SK-N-SH (cell line): Measurements from ENCODE around the gene HPN. TPM values are rescaled to one million over a fixed set of nuclear protein-coding genes. Genes with fewer than 3 reads are reported as not detected.

ENCODE experiments used
- CTCF ChIA-PET: fragments of 300-600, 350-600 bp; formaldehyde crosslinking; extraction: SDS; loops from one replicate; lab custom pipeline; 2021; lab: Yijun Ruan, JAX
- POLR2A ChIA-PET: fragments of 350-600 bp; sonication (Branson Sonifier 250); formaldehyde crosslinking; extraction: SDS; loops from one replicate; lab custom pipeline; 2020; ENCODE audit warnings: antibody characterized with exemption, inconsistent platforms; lab: Yijun Ruan, JAX
- DNase-seq: peaks from one replicate; pipeline ENCODE4 v3.0.0; 2012
- H2AFZ ChIP-seq: fragments of 200-600 bp; sonication (generic); 2 replicates; pipeline ENCODE4 v1.8.1; 2016; ENCODE audit warnings: antibody characterized with exemption, mild to moderate bottlenecking, low read depth
- H3F3A ChIP-seq: fragments of 200-600 bp; sonication (generic); replicated peaks from 2 replicates; pipeline ENCODE3; 2016; ENCODE audit warnings: antibody characterized with exemption, mild to moderate bottlenecking; ENCODE audit not compliant: insufficient read depth
- H3K27ac ChIP-seq, 2 experiments: fragments of 200-500 bp in 1 of 2; fragments of 200-600 bp in 1 of 2; sonication (Bioruptor generic) in 1 of 2; sonication (generic), shearing (Covaris generic) in 1 of 2; 2 replicates each; pipeline versions ENCODE4 v1.5.1 to v1.6.1; 2014 to 2016; ENCODE audit warnings: low read depth in 2 of 2, inconsistent platforms in 1 of 2, low read length in 1 of 2, mild to moderate bottlenecking in 1 of 2, mixed read lengths in 1 of 2
- H3K27me3 ChIP-seq: fragments of 200-600 bp; sonication (generic), shearing (Covaris generic); 2 replicates; pipeline ENCODE4 v1.6.1; 2016; ENCODE audit warnings: mixed run types; ENCODE audit not compliant: insufficient read depth
- H3K36me3 ChIP-seq, 2 experiments: fragments of 200-500 bp in 1 of 2; fragments of 200-600 bp in 1 of 2; sonication (Bioruptor generic) in 1 of 2; sonication (generic) in 1 of 2; replicated peaks in 1 of 2; 2 replicates each; pipeline versions ENCODE3 to v1.5.1; 2014 to 2016; ENCODE audit warnings: low read length in 1 of 2, mild to moderate bottlenecking in 1 of 2; ENCODE audit not compliant: insufficient read depth in 2 of 2, control insufficient read depth in 1 of 2
- H3K4me1 ChIP-seq, 2 experiments: fragments of 200-500 bp in 1 of 2; fragments of 200-600 bp in 1 of 2; sonication (Bioruptor generic) in 1 of 2; sonication (generic), shearing (Covaris generic) in 1 of 2; 2 replicates each; pipeline versions ENCODE4 v1.5.1 to v1.6.1; 2014 to 2016; ENCODE audit warnings: low read depth in 1 of 2, low read length in 1 of 2, mixed run types in 1 of 2; ENCODE audit not compliant: insufficient read depth in 2 of 2, control insufficient read depth in 1 of 2
- H3K4me2 ChIP-seq: fragments of 200-600 bp; sonication (generic), shearing (Covaris generic); 2 replicates; pipeline ENCODE4 v1.6.1; 2017; ENCODE audit warnings: mixed run types
- H3K4me3 ChIP-seq, 2 experiments: fragments of 200-500 bp in 1 of 2; fragments of 200-600 bp in 1 of 2; sonication (Bioruptor generic) in 1 of 2; sonication (generic), shearing (Covaris generic) in 1 of 2; 2 replicates each; pipeline versions ENCODE4 v1.5.1 to v1.8.1; 2014 to 2016; ENCODE audit warnings: low read depth in 2 of 2, inconsistent platforms in 1 of 2, low read length in 1 of 2, mild to moderate bottlenecking in 1 of 2, mixed read lengths in 1 of 2, moderate library complexity in 1 of 2
- H3K79me2 ChIP-seq: fragments of 200-600 bp; sonication (generic); 2 replicates; pipeline ENCODE4 v1.8.1; 2017; ENCODE audit warnings: mild to moderate bottlenecking; ENCODE audit not compliant: insufficient read depth
- H3K9ac ChIP-seq: fragments of 200-600 bp; sonication (generic); 2 replicates; pipeline ENCODE4 v1.6.1; 2017; ENCODE audit warnings: mixed run types
- H3K9me2 ChIP-seq: fragments of 200-600 bp; sonication (generic); 2 replicates; pipeline ENCODE4 v1.6.1; 2017; ENCODE audit warnings: mixed run types
- H3K9me3 ChIP-seq: fragments of 200-600 bp; sonication (generic); 2 replicates; pipeline ENCODE4 v1.6.1; 2017; ENCODE audit warnings: mixed run types, mild to moderate bottlenecking, moderate library complexity
- H4K20me1 ChIP-seq: fragments of 200-600 bp; sonication (generic); 2 replicates; pipeline ENCODE4 v1.6.1; 2017; ENCODE audit warnings: mild to moderate bottlenecking, mixed run types; ENCODE audit not compliant: insufficient read depth
- CHD2 ChIP-seq: fragments of 150-350 bp; IDR thresholded peaks from 2 replicates; pipeline ENCODE4 v1.6.1; 2018; ENCODE audit warnings: low read length; ENCODE audit not compliant: partially characterized antibody
- FOXM1 ChIP-seq: IDR thresholded peaks from 2 replicates; pipeline ENCODE4 v1.4.0; 2012; ENCODE audit warnings: low read depth, mild to moderate bottlenecking
- GABPA ChIP-seq: IDR thresholded peaks from 2 replicates; pipeline ENCODE4 v1.4.0; 2012; ENCODE audit warnings: low read depth, mild to moderate bottlenecking
- GATA2 ChIP-seq: sonication (generic); formaldehyde crosslinking; IDR thresholded peaks from 2 replicates; pipeline ENCODE4 v1.5.0; 2020; ENCODE audit warnings: mild to moderate bottlenecking, missing genetic modification reagents
- MEF2A ChIP-seq: IDR thresholded peaks from 2 replicates; pipeline ENCODE4 v1.4.0; 2012; ENCODE audit warnings: low read depth, borderline replicate concordance
- MXI1 ChIP-seq: IDR thresholded peaks from 2 replicates; pipeline ENCODE4 v1.6.1; 2012; ENCODE audit warnings: mild to moderate bottlenecking, low read depth, low read length, improper control_type of control experiment
- PBX3 ChIP-seq: IDR thresholded peaks from 2 replicates; pipeline ENCODE4; 2012
- POLR2AphosphoS5 ChIP-seq: IDR thresholded peaks from 2 replicates; pipeline ENCODE4 v1.6.1; 2012; ENCODE audit warnings: low read depth, low read length
- RAD21 ChIP-seq: IDR thresholded peaks from 2 replicates; pipeline ENCODE4 v1.6.1; 2012; ENCODE audit warnings: mild to moderate bottlenecking, low read length
- RCOR1 ChIP-seq: fragments of 150-350 bp; IDR thresholded peaks from 2 replicates; pipeline ENCODE4 v1.6.1; 2017; ENCODE audit warnings: antibody characterized with exemption, low read length
- REST ChIP-seq: IDR thresholded peaks from 2 replicates; pipeline ENCODE4 v1.6.1; 2012; ENCODE audit warnings: mild to moderate bottlenecking, low read depth, low read length, moderate library complexity
- RFX5 ChIP-seq: IDR thresholded peaks from 2 replicates; pipeline ENCODE4 v1.6.1; 2012; ENCODE audit warnings: mild to moderate bottlenecking, improper control_type of control experiment, low read length
- RXRA ChIP-seq: IDR thresholded peaks from 2 replicates; pipeline ENCODE4 v1.4.0; 2012; ENCODE audit warnings: low read depth, mild to moderate bottlenecking, borderline replicate concordance
- SIN3A ChIP-seq: IDR thresholded peaks from 2 replicates; pipeline ENCODE4 v1.6.1; 2012; ENCODE audit warnings: low read depth, mild to moderate bottlenecking, low read length, moderate library complexity, borderline replicate concordance
- SMC3 ChIP-seq: IDR thresholded peaks from 2 replicates; pipeline ENCODE4 v1.6.1; 2012; ENCODE audit warnings: low read depth, low read length, improper control_type of control experiment
- USF1 ChIP-seq: IDR thresholded peaks from 2 replicates; pipeline ENCODE4 v1.4.0; 2012; ENCODE audit warnings: low read depth, borderline replicate concordance
- USF2 ChIP-seq: fragments of 150-350 bp; IDR thresholded peaks from 2 replicates; pipeline ENCODE4 v1.6.1; 2017; ENCODE audit warnings: antibody characterized with exemption, low read length, low read depth, borderline replicate concordance
- YY1 ChIP-seq: IDR thresholded peaks from 2 replicates; pipeline ENCODE4 v1.4.0; 2012; ENCODE audit warnings: low read depth, mild to moderate bottlenecking
- WGBS: methylation state at CpG from one replicate; pipeline ENCODE4 v1.1.6; 2017; ENCODE audit warnings: low lambda C conversion rate; 5-methylcytosine and 5-hydroxymethylcytosine counted together
- polyA plus RNA-seq, 3 experiments: library from polyadenylated mRNA; depleted of rRNA; stranded (reverse); fragments of >200 nt; gene quantifications; 2 replicates each; pipeline ENCODE4 v1.2.3, GENCODE V29; 2012

Gene HPN
- polyA plus RNA-seq, 1 of the 3 experiments (the other 2 are of a cell fraction), result 0.05 TPM

- H3K27ac ChIP-seq, result no peak overlapping the region
- ChIA-PET CTCF (no interaction called here), POLR2A (no interaction called here)
- no peak overlapping the region for H3K9ac ChIP-seq
- H3K36me3 ChIP-seq, result no peaks in the 10 kb centered on the region
- 58% methylated on average over 8 of the region's 8 CpGs for WGBS
- H3K27me3 ChIP-seq, result no peaks in the 10 kb centered on the region
- H3K79me2 ChIP-seq, result no peaks in the 10 kb centered on the region
- no peak overlapping the region for H2AFZ ChIP-seq
- TF ChIP-seq RCOR1, result no peak
- TF ChIP-seq MEF2A, result no peak
- no peak for TF ChIP-seq RAD21
- no peak for TF ChIP-seq SMC3
- TF ChIP-seq RFX5, result no peak
- no peak for TF ChIP-seq USF2
- TF ChIP-seq POLR2AphosphoS5, result no peak
- no peak for TF ChIP-seq CHD2
- no peak for TF ChIP-seq GABPA
- TF ChIP-seq PBX3, result no peak
- no peak for TF ChIP-seq FOXM1
- TF ChIP-seq RXRA, result no peak
- no peak for TF ChIP-seq USF1
- H4K20me1 ChIP-seq, result no peaks in the 10 kb centered on the region
- H3K4me3 ChIP-seq, result no peak overlapping the region
- no peak for DNase-seq
- H3F3A ChIP-seq, result no peaks in the 10 kb centered on the region
- no peak overlapping the region for H3K4me2 ChIP-seq
- H3K9me2 ChIP-seq, result no peaks in the 10 kb centered on the region
- no peaks in the 10 kb centered on the region for H3K9me3 ChIP-seq
- no peaks in the 10 kb centered on the region for H3K4me1 ChIP-seq
These were observed 35.1 kb downstream of the HPN start for GRCh38 chr19:35076657-35077056.

GRCh38 chr19:35077411-35078223, 36.1 kb downstream of the HPN start:
- no peak overlapping the region for H3K27ac ChIP-seq
- CTCF ChIA-PET, result interaction anchor here (1.8 kb wide), 1 partner anchor 10 kb away, joined by 9 read pairs; no protein-coding TSS in a partner anchor
- H3K79me2 ChIP-seq, result no peaks in the 10 kb centered on the region
- H3K27me3 ChIP-seq, result no peaks in the 10 kb centered on the region
- no peaks in the 10 kb centered on the region for H3F3A ChIP-seq
- POLR2A ChIA-PET, result no interaction called here
- H3K4me2 ChIP-seq, result no peak overlapping the region
- no peaks in the 10 kb centered on the region for H3K4me1 ChIP-seq
- H3K9me3 ChIP-seq, result no peaks in the 10 kb centered on the region
- DNase-seq, result no peak
- H3K9ac ChIP-seq, result no peak overlapping the region
- no peak overlapping the region for H2AFZ ChIP-seq
- no peak overlapping the region for H3K4me3 ChIP-seq
- WGBS, result 56% methylated on average over 17 of the region's 17 CpGs
- no peaks in the 10 kb centered on the region for H3K9me2 ChIP-seq
- H3K36me3 ChIP-seq, result no peaks in the 10 kb centered on the region
- no peaks in the 10 kb centered on the region for H4K20me1 ChIP-seq
- TF ChIP-seq MEF2A (no peak), YY1 (no peak), MXI1 (no peak), RFX5 (no peak), GABPA (no peak), REST (no peak), USF2 (no peak), GATA2 (CRISPR knock-in tag) (no peak), SIN3A (no peak), PBX3 (no peak)
